Spleen (tissue), 7 donors: ENCODE data around the gene RFC4.

ENCODE experiments used
- CTCF ChIP-seq, 11 experiments: fragments of 200-600 bp in 7 of 11; fragments of 450-650 bp in 4 of 11; sonication (generic) in 4 of 11; IDR thresholded peaks in 8 of 11; conservative IDR thresholded peaks in 3 of 11; 1 replicate in 7 of 11; 2 replicates in 4 of 11; pipeline versions ENCODE4 v1.4.0 to v1.8.0; 2016 to 2021; ENCODE audit warnings: antibody characterized with exemption in 11 of 11, inconsistent platforms in 4 of 11, mild to moderate bottlenecking in 1 of 11
- POLR2AphosphoS5 ChIP-seq, 3 donors: sonication (generic); formaldehyde crosslinking; IDR thresholded peaks; one replicate each; pipeline ENCODE4 v1.5.1; 2017; ENCODE audit warnings: antibody characterized with exemption in 3 of 3
- donor health status: DM: no; HTN: no; CAD: no; lungs with moderate emphysema.
- donor health status: DM: no; HTN: no; CAD: no.
- donor health status: DM: no; HTN: no; CAD: no.

- no peak for TF ChIP-seq CTCF (IDR thresholded peaks at IDR 0.05 in 8 of 11, conservative IDR thresholded peaks at IDR 0.05 in 3 of 11)
- no peak for TF ChIP-seq POLR2AphosphoS5 (IDR thresholded peaks at IDR 0.05)
These were observed 45.3 kb downstream of the RFC4 start for GRCh38 chr3:186760897-186761447.
